HEK293T (cell line): Measurements from ENCODE around the gene SERPINI1.

ENCODE experiments used
- CTBP1 ChIP-seq: fragments of 450-650 bp; IDR thresholded peaks from 2 replicates; pipeline ENCODE4 v1.6.1; 2016; ENCODE audit warnings: borderline replicate concordance
- ELF4 ChIP-seq: fragments of 450-650 bp; IDR thresholded peaks from 2 replicates; pipeline ENCODE4 v1.6.1; 2017; ENCODE audit warnings: antibody characterized with exemption
- FOXM1 ChIP-seq: fragments of 450-650 bp; IDR thresholded peaks from 2 replicates; pipeline ENCODE4 v1.6.1; 2017; ENCODE audit warnings: mild to moderate bottlenecking, borderline replicate concordance
- LEF1 ChIP-seq: fragments of 450-650 bp; IDR thresholded peaks from 2 replicates; pipeline ENCODE4 v1.6.1; 2017; ENCODE audit warnings: mild to moderate bottlenecking, borderline replicate concordance
- NFRKB ChIP-seq: fragments of 450-650 bp; IDR thresholded peaks from 2 replicates; pipeline ENCODE4 v1.6.1; 2016; ENCODE audit warnings: mild to moderate bottlenecking, moderate library complexity
- SP1 ChIP-seq: fragments of 450-650 bp; IDR thresholded peaks from 2 replicates; pipeline ENCODE4 v1.6.1; 2017
- SUZ12 ChIP-seq: fragments of 450-650 bp; IDR thresholded peaks from 2 replicates; pipeline ENCODE4 v1.6.1; 2016; ENCODE audit warnings: mild to moderate bottlenecking
- ZNF384 ChIP-seq: fragments of 450-650 bp; IDR thresholded peaks from 2 replicates; pipeline ENCODE4 v1.6.1; 2016

- TF ChIP-seq CTBP1 = no peak
- TF ChIP-seq FOXM1 = no peak
- TF ChIP-seq SUZ12 = no peak
- TF ChIP-seq NFRKB = no peak
- no peak for TF ChIP-seq ZNF384
- TF ChIP-seq LEF1 = no peak
- TF ChIP-seq ELF4 = no peak
- TF ChIP-seq SP1 = no peak
Measured at GRCh38 chr3:167851171-167851570, 115.7 kb downstream of the SERPINI1 start.
